HG03196 (cell line): ENCODE measurements around the gene STRN.

Experiments used
- ATAC-seq: cut with Tn5 transposase; IDR thresholded peaks from one replicate; pipeline ENCODE4 v1.9.1; 2021; ENCODE audit not compliant: unreplicated experiment

STRN gene

GRCh38 chr2:36800381-36800780, 166.0 kb downstream of the STRN start:
- no peak for ATAC-seq

GRCh38 chr2:36798724-36799123, 167.6 kb downstream of the STRN start:
- no peak for ATAC-seq

GRCh38 chr2:36797324-36798070, 168.8 kb downstream of the STRN start:
- no peak for ATAC-seq
